ENCODE data around the gene CDH24. TPM values are rescaled to one million over a fixed set of nuclear protein-coding genes. Genes with fewer than 3 reads are reported as not detected.

Gene CDH24
- total and polyA plus RNA-seq, 2 donors (not counting 3 experiments of a cell fraction or from before 2014, with no cell fraction given) = 21.7 to 52.9 TPM

DNA sequence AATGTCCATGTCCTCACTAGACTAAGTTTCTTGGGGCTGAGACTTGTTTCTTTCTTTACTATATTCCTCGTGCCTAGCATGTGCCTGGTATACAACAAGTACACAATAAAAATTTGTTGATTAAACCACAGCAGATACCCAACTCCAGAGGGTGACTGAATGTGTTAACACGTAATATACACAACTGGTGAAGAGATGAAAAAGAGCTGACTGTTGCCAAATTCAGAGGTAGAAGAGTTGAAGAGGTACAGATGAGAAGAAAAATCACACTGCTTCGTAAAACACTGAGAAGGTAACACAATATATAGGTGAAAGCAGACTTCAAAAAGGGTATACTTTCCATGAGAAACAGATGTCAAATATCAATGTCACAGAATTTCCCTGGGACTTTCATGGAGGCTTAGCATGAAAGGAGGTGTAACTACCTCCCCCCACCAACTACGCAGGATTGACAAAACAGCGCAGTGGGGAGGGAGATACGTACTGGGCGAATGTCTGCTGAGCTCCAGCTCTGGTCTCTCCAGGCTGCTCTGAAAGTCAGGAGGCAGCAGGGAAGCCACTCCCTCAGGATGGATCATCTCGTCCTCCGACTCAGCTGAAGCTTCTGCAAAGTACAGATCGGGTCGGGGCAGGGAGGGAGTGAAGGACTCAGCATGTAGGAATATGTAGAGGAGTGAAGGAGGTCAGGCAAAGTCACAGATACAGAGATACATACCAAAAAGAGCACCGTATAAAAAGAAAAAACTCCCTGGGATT, 32.4 kb upstream of the CDH24 start:
- H3K36me3 ChIP-seq (ENCODE audit: control insufficient read depth in 2 of 2, extremely low read depth in 1 of 2, insufficient read depth in 2 of 2, low read length in 2 of 2) = peaks cover 10 to 44% of the 10 kb centered on the region in 2 experiments
- no peaks in the 10 kb centered on the region for H3K9me1 ChIP-seq (replicated peaks; ENCODE audit: control insufficient read depth, extremely low read depth, insufficient read depth, low read length)
- H4K20me1 ChIP-seq (replicated peaks; ENCODE audit: control insufficient read depth, extremely low read depth, insufficient read depth, low read length) = peaks cover 4% of the 10 kb centered on the region
- FAIRE-seq (no peak), DNase-seq (ENCODE audit: low read depth, low spot score) (no peak)
- no peaks in the 10 kb centered on the region for H3K27me3 ChIP-seq (ENCODE audit: control insufficient read depth in 2 of 2, insufficient read depth in 2 of 2, low read length in 2 of 2)
- H3K9ac ChIP-seq (replicated peaks; ENCODE audit: extremely low read depth, insufficient read depth, low read length) = no peak overlapping the region
- peaks cover 26% of the 10 kb centered on the region for H3K4me1 ChIP-seq (ENCODE audit: control insufficient read depth, extremely low read depth, insufficient read depth, low read length)
- no peak overlapping the region for H3K4me3 ChIP-seq (replicated peaks in 1 of 3; ENCODE audit: insufficient read depth in 1 of 3, low read depth in 1 of 3, low read length in 3 of 3)
- H2AFZ ChIP-seq (ENCODE audit: low read depth, low read length) = no peak overlapping the region
- peaks cover 69% of the 10 kb centered on the region for H3K79me2 ChIP-seq (ENCODE audit: control insufficient read depth, insufficient read depth, low read length)
- dilution Hi-C loops (cut with MboI; ENCODE audit: extremely low pct_ligation_motif_present, low sequenced_read_pairs) = no loop called here
- H3K4me2 ChIP-seq (ENCODE audit: insufficient read depth, low read length) = no peak overlapping the region
- no peaks in the 10 kb centered on the region for H3K9me3 ChIP-seq (replicated peaks; ENCODE audit: control insufficient read depth, insufficient read depth, low read length)
- intact Hi-C loops (cut with micrococcal nuclease) = no loop called here
- TF ChIP-seq, protein P1, sequence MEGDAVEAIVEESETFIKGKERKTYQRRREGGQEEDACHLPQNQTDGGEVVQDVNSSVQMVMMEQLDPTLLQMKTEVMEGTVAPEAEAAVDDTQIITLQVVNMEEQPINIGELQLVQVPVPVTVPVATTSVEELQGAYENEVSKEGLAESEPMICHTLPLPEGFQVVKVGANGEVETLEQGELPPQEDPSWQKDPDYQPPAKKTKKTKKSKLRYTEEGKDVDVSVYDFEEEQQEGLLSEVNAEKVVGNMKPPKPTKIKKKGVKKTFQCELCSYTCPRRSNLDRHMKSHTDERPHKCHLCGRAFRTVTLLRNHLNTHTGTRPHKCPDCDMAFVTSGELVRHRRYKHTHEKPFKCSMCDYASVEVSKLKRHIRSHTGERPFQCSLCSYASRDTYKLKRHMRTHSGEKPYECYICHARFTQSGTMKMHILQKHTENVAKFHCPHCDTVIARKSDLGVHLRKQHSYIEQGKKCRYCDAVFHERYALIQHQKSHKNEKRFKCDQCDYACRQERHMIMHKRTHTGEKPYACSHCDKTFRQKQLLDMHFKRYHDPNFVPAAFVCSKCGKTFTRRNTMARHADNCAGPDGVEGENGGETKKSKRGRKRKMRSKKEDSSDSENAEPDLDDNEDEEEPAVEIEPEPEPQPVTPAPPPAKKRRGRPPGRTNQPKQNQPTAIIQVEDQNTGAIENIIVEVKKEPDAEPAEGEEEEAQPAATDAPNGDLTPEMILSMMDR (IDR thresholded peaks at IDR 0.05; ENCODE audit: extremely low read depth in 1 of 2, insufficient read depth in 1 of 2, low read depth in 1 of 2, low read length in 2 of 2) = no peak
- TF ChIP-seq EZH2 (IDR thresholded peaks at IDR 0.05; ENCODE audit: borderline replicate concordance, low read depth, low read length, severe bottlenecking) = no peak
- no peak for TF ChIP-seq JUN (IDR thresholded peaks at IDR 0.05; ENCODE audit: borderline replicate concordance, insufficient read depth, insufficient read length, low read depth)
- TF ChIP-seq, protein P2, sequence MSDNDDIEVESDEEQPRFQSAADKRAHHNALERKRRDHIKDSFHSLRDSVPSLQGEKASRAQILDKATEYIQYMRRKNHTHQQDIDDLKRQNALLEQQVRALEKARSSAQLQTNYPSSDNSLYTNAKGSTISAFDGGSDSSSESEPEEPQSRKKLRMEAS (IDR thresholded peaks at IDR 0.05; ENCODE audit: insufficient read depth, insufficient read length) = no peak
- TF ChIP-seq MYC (IDR thresholded peaks at IDR 0.05; ENCODE audit: low read depth, low read length) = no peak
- no peak for TF ChIP-seq GATA2 (IDR thresholded peaks at IDR 0.05; ENCODE audit: insufficient read depth, insufficient read length, low read depth, low read length)
- no peak for TF ChIP-seq POLR2A (IDR thresholded peaks at IDR 0.05; ENCODE audit: low read depth, low read length)
- TF ChIP-seq POLR2AphosphoS5 (IDR thresholded peaks at IDR 0.05; ENCODE audit: insufficient read depth, low read depth, low read length) = no peak
- no peak for TF ChIP-seq FOS (IDR thresholded peaks at IDR 0.05; ENCODE audit: borderline replicate concordance, insufficient read depth, low read length)
- ChIA-PET POLR2A (no interaction called here), CTCF (interaction anchor here (1.0 to 4.6 kb wide), 7 partner anchors 9 to 103 kb away, joined by 3 to 43 read pairs (median 8); no protein-coding TSS in a partner anchor)
- no peak overlapping the region for H3K27ac ChIP-seq (ENCODE audit: insufficient read depth, low read depth, low read length)
- BruUV-seq (replicated peaks) = no TSS peak
